HG03575 (cell line): ENCODE data around the gene WSB2.

Source experiments
- ATAC-seq: cut with Tn5 transposase; IDR thresholded peaks from one replicate; pipeline ENCODE4 v1.9.1; 2021; ENCODE audit not compliant: unreplicated experiment, insufficient number of reproducible peaks, low FRiP score; ENCODE audit errors: extremely low read depth

WSB2 gene

GRCh38 chr12:118064608-118065007 is 3.6 kb upstream of the WSB2 start:
- no peak for ATAC-seq

- no peak for ATAC-seq
These were observed 2.8 kb upstream of the WSB2 start for GRCh38 chr12:118063576-118064391.

- no peak for ATAC-seq
These were observed 1.2 kb upstream of the WSB2 start for GRCh38 chr12:118061873-118062843.

DNA sequence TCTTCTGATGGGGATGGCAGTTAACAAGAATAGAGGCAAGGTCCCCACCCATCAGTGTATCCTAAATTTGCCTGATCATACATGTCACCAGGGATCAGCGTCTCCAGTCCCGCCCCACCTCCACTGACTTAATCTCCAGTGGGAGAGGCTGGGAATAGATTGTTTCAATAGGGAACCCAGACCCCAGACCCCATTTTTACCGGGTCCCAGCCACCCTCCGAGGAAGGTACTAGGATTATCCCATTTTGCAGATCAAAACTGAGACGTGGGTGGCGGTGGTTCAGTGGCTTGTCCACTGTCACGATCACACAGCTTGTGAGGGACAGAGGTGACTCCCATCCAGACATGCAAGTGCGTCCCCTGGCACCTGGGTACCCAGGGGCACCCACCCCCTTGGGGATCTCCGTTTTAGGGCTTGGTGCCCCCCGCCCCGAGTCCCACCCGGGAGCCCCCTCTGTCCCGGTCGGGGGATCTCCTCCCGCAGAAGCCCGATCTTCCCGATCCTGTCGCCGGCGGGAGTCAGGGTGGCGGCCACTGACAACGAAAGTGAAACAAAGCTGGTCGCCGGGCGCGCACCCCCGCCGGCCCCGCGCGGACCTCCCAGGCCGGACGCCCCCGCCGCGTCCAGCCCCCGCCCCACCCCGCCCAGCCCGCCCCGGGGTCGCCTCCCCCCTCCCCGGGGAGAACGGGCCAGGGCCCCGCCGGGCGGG is 523 bp downstream of the WSB2 start:
- ATAC-seq: no peak

GRCh38 chr12:118059341-118060191 is 1.4 kb downstream of the WSB2 start:
- no peak for ATAC-seq

DNA sequence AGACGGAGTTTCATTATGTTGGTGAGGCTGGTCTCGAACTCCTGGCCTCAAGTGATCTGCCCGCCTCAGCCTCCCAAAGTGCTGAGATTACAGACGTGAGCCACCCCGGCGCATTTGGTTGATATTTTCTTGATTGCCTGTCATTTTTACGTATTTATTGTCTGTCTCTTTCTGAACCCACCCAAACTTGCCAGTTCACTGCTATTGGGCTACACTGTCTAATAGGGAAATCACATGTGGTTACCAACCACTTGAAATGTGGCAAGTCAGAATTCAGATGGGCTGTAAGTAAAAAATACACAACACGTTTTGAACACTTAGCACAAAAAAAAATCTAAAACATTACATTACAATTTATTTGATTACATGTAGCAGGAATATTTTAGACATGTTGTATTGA is 2.1 kb downstream of the WSB2 start:
- no peak for ATAC-seq

- no peak for ATAC-seq
These were observed 2.8 kb downstream of the WSB2 start for GRCh38 chr12:118058227-118058626.

DNA sequence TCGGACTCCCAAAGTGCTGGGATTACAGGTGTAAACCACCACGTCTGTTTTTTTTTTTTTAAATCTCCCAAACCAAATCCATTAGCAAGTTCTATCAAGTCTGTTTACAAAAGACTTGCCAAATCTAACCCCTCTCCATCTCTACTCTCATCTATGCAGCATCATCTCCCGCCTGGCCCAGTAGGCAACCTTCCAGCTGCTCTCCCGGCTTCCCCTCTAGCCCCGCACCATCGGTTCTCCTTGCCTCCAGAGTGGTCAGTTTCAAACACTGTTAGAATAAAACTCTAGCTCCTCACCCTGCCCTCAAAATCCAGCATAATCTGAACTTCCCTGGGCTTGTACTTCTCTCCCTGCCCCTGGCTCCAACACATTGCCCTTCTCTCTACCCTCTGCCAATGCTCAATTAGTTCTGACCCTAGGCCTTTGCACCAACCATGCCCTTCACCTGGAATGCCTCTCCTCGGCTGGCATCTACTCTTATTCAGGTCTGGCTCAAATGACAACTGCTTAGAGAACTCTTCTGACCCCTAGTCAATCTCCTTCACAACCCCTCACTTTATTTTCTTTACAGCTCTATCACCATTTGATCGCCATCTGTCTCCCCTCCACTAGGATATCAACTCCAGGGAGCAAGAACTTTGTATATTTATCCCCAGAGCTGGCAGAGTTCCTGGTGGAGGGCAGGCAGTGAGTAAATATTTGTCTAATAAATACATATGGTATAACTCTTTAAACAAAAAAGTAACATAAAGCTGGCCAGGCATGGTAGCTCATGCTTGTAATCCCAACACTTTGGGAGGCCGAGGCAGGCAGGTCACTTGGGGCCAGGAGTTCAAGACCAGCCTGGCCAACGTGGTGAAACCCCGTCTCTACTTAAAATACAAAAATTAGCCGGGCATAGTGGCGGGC is 4.9 kb downstream of the WSB2 start:
- ATAC-seq: no peak

- ATAC-seq: no peak
These were observed 5.8 kb downstream of the WSB2 start for GRCh38 chr12:118055144-118055557.

DNA sequence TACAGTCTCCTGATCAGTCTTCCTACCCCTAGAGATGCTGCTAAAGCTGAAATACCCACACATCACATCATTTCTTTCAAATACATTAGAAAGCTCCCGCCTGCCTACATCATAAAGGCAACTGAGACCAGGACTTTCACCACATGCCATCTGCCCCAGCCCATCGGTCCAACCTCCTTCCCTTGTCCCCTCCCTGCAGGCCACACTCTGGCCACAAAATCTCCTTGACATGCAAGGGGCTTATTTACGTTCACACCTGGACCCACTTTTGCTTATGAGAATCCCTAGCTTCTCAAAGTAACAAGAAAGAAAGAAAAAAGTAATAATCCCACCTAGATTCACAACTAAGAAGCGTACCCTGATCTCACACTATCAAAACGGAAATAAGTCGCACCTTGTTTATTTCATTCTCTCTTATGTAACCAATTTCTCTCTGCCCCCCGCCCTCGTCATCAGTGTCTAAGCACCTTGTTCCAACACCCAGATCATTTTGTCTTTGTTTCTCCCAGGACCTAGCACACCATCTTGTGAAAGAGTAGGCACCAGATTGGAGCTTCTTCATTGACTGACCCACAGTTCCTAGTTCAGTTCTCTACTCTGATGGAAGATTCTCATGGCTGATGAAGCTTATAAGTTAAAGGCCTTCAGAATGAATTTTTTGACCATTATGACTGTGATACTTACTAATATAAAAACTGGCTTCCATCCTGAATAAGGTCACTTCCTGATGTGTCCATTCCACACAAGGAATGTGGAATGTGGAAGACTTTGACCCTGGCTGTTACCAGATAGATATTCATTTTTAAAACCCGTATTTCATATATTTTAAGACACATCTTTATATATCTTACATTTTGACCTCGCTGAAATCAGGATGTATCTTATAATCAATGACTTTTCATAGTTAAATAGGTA is 7.7 kb downstream of the WSB2 start:
- ATAC-seq: no peak

- ATAC-seq: no peak
These were observed 8.5 kb downstream of the WSB2 start for GRCh38 chr12:118052324-118053070.

- ATAC-seq: no peak
These were observed 9.7 kb downstream of the WSB2 start for GRCh38 chr12:118050972-118051910.

GRCh38 chr12:118046430-118046829 is 14.5 kb downstream of the WSB2 start:
- ATAC-seq: no peak

DNA sequence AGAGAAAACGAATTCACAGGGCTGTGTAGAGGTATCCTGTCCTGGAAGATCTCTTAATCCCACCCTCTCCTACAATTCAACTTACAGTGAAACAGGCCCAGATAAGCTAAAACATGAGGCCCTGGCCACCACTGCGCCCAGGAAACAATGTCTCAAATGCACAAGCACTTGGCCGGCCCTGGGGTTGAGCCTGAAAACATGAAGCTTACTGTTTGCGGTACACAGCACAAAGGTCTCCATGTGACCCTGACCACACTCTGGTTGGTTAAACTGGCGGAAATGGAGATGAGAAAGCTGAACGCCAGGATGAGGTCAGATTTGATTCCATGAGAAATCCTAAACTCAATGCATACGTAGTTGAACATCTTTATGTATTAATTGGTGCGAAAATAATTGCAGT is 16.4 kb downstream of the WSB2 start:
- ATAC-seq: no peak

- no peak for ATAC-seq
These were observed 16.9 kb downstream of the WSB2 start for GRCh38 chr12:118044075-118044474.
